GM12892 (cell line): ENCODE results near the gene CYP19A1.
"Not testable (repeated sequence)": the region's sequence is repeated elsewhere in the genome, so short reads cannot be mapped to it uniquely, and the experiment has no call there.

Experiments used
- DNase-seq: peaks from one replicate; pipeline ENCODE4 v3.0.0; 2011; ENCODE audit not compliant: insufficient read length
- FAIRE-seq: peaks from 2 replicates; lab custom pipeline; 2011; peaks lifted over from hg19 to GRCh38; lab: Jason Lieb, UNC
- POLR2A ChIP-seq: IDR thresholded peaks from 2 replicates; pipeline ENCODE4 v1.6.1; 2011; ENCODE audit warnings: low read depth, low read length, control low read depth
- POLR2AphosphoS5 ChIP-seq: IDR thresholded peaks from 2 replicates; pipeline ENCODE4 v1.6.1; 2011; ENCODE audit warnings: low read depth, low read length, control low read depth
- TAF1 ChIP-seq: IDR thresholded peaks from 2 replicates; pipeline ENCODE4 v1.6.1; 2011; ENCODE audit warnings: low read depth, mild to moderate bottlenecking, control low read depth, low read length, borderline replicate concordance

The CYP19A1 gene

GRCh38 chr15:51191766-51192165 is 146.6 kb downstream of the CYP19A1 start:
- DNase-seq (no peak), FAIRE-seq (no peak)
- TF ChIP-seq POLR2A (no peak), POLR2AphosphoS5 (no peak), TAF1 (no peak)

- no peak for DNase-seq
- no peak for FAIRE-seq
- TF ChIP-seq POLR2AphosphoS5 (no peak), POLR2A (no peak), TAF1 (no peak)
These were observed 147.2 kb downstream of the CYP19A1 start for GRCh38 chr15:51191072-51191670.

GRCh38 chr15:51190424-51191068 is 147.8 kb downstream of the CYP19A1 start:
- FAIRE-seq = no peak

GRCh38 chr15:51189669-51190385 is 148.6 kb downstream of the CYP19A1 start:
- no peak for DNase-seq
- TF ChIP-seq POLR2AphosphoS5 (no peak), POLR2A (no peak), TAF1 (no peak)
- FAIRE-seq = no peak

More at GRCh38 chr15:51190424-51191068, 147.8 kb downstream of the CYP19A1 start:
- TF ChIP-seq POLR2A (no peak), POLR2AphosphoS5 (no peak), TAF1 (no peak)
- DNase-seq = no peak

GRCh38 chr15:51188791-51189190 is 149.6 kb downstream of the CYP19A1 start:
- DNase-seq, FAIRE-seq: not testable (repeated sequence)

GRCh38 chr15:51186891-51187290 is 151.5 kb downstream of the CYP19A1 start:
- no peak for TF ChIP-seq TAF1
- FAIRE-seq = no peak
- DNase-seq = no peak

- no peak for TF ChIP-seq POLR2A
- TF ChIP-seq TAF1 = no peak
- TF ChIP-seq POLR2AphosphoS5 = no peak
- DNase-seq (no peak), FAIRE-seq (no peak)
These were observed 152.2 kb downstream of the CYP19A1 start for GRCh38 chr15:51186181-51186705.

- no peak for FAIRE-seq
- no peak for DNase-seq
- TF ChIP-seq TAF1 (no peak), POLR2AphosphoS5 (no peak), POLR2A (no peak)
These were observed 152.9 kb downstream of the CYP19A1 start for GRCh38 chr15:51185213-51186159.

GRCh38 chr15:51184627-51185026 is 153.8 kb downstream of the CYP19A1 start:
- DNase-seq (no peak), FAIRE-seq (no peak)
- no peak for TF ChIP-seq POLR2A
- TF ChIP-seq POLR2AphosphoS5 = no peak
- TF ChIP-seq TAF1 = no peak

- no peak for FAIRE-seq
- no peak for DNase-seq
- TF ChIP-seq TAF1 = no peak
- TF ChIP-seq POLR2A = no peak
- TF ChIP-seq POLR2AphosphoS5 = no peak
These were observed 155.3 kb downstream of the CYP19A1 start for GRCh38 chr15:51183076-51183475.

GRCh38 chr15:51181905-51182304 is 156.5 kb downstream of the CYP19A1 start:
- TF ChIP-seq POLR2AphosphoS5 (no peak), TAF1 (no peak), POLR2A (no peak)
- no peak for FAIRE-seq
- DNase-seq = no peak

- FAIRE-seq (no peak), DNase-seq (no peak)
- TF ChIP-seq TAF1 (no peak), POLR2A (no peak), POLR2AphosphoS5 (no peak)
These were observed 157.2 kb downstream of the CYP19A1 start for GRCh38 chr15:51181221-51181620.
